ENCODE data around the gene DLEC1. TPM values are rescaled to one million over a fixed set of nuclear protein-coding genes. Genes with fewer than 3 reads are reported as not detected.

Gene DLEC1
- total and polyA plus RNA-seq, 2 donors (not counting 1 experiment from before 2014, with no cell fraction given): under 0.01 to 0.02 TPM

- no peaks in the 10 kb centered on the region for H4K20me1 ChIP-seq (ENCODE audit: control insufficient read depth, extremely low read depth, insufficient read depth, low read length)
- TF ChIP-seq CTCF (conservative IDR thresholded peaks at IDR 0.05 in 1 of 2, IDR thresholded peaks at IDR 0.05 in 1 of 2; ENCODE audit: low read depth in 1 of 2, low read length in 2 of 2) (no peak), EZH2 (IDR thresholded peaks at IDR 0.05; ENCODE audit: low read length, missing control alignments) (no peak)
Observed at GRCh38 chr3:38002940-38003339, 36.1 kb upstream of the DLEC1 start.

GRCh38 chr3:38003371-38003816 lies 35.6 kb upstream of the DLEC1 start:
- DNase-seq (ENCODE audit: low read depth in 2 of 2): peak; percentile 23 to 28
- peaks cover 3% of the 10 kb centered on the region for H3K4me1 ChIP-seq (ENCODE audit: control insufficient read depth, extremely low read depth, insufficient read depth, low read length)
- no peak overlapping the region for H3K4me3 ChIP-seq (replicated peaks in 1 of 4; ENCODE audit: control extremely low read depth in 1 of 4, insufficient read depth in 1 of 4, low read depth in 3 of 4, low read length in 4 of 4)
- peaks cover 8% of the 10 kb centered on the region for H3K36me3 ChIP-seq (ENCODE audit: control insufficient read depth, insufficient read depth, low read length)
- no peak for TF ChIP-seq EZH2 (IDR thresholded peaks at IDR 0.05; ENCODE audit: low read length, missing control alignments)
- TF ChIP-seq CTCF (conservative IDR thresholded peaks at IDR 0.05 in 1 of 2, IDR thresholded peaks at IDR 0.05 in 1 of 2; ENCODE audit: low read depth in 1 of 2, low read length in 2 of 2): peak; percentile 80 to 84
- no peaks in the 10 kb centered on the region for H4K20me1 ChIP-seq (ENCODE audit: control insufficient read depth, extremely low read depth, insufficient read depth, low read length)
- no peaks in the 10 kb centered on the region for H3K79me2 ChIP-seq (ENCODE audit: control insufficient read depth, insufficient read depth, low read length)
- H3K9ac ChIP-seq (ENCODE audit: insufficient read depth, low read length): no peak overlapping the region
- no peaks in the 10 kb centered on the region for H3K9me3 ChIP-seq (ENCODE audit: control insufficient read depth, insufficient read depth, low read depth, low read length)
- no peak overlapping the region for H3K27ac ChIP-seq (ENCODE audit: insufficient read depth, low read length)
- H3K27me3 ChIP-seq (ENCODE audit: control insufficient read depth, insufficient read depth, low read length): no peaks in the 10 kb centered on the region
- no peak overlapping the region for H2AFZ ChIP-seq (ENCODE audit: low read length)
- H3K4me2 ChIP-seq (ENCODE audit: extremely low read depth, insufficient read depth, low read length): no peak overlapping the region

More at GRCh38 chr3:38002940-38003339, 36.1 kb upstream of the DLEC1 start:
- Histone ChIP-seq H3K4me3 (replicated peaks in 1 of 4; ENCODE audit: control extremely low read depth in 1 of 4, insufficient read depth in 1 of 4, low read depth in 3 of 4, low read length in 4 of 4) (no peak overlapping the region), H3K27ac (ENCODE audit: insufficient read depth, low read length) (no peak overlapping the region), H3K4me1 (ENCODE audit: control insufficient read depth, extremely low read depth, insufficient read depth, low read length) (peaks cover 7% of the 10 kb centered on the region), H3K27me3 (ENCODE audit: control insufficient read depth, insufficient read depth, low read length) (no peaks in the 10 kb centered on the region), H3K9ac (ENCODE audit: insufficient read depth, low read length) (no peak overlapping the region), H3K79me2 (ENCODE audit: control insufficient read depth, insufficient read depth, low read length) (no peaks in the 10 kb centered on the region), H3K9me3 (ENCODE audit: control insufficient read depth, insufficient read depth, low read depth, low read length) (no peaks in the 10 kb centered on the region), H3K4me2 (ENCODE audit: extremely low read depth, insufficient read depth, low read length) (no peak overlapping the region), H3K36me3 (ENCODE audit: control insufficient read depth, insufficient read depth, low read length) (peaks cover 8% of the 10 kb centered on the region), H2AFZ (ENCODE audit: low read length) (no peak overlapping the region)
- no peak for DNase-seq (ENCODE audit: low read depth in 2 of 2)

DNA sequence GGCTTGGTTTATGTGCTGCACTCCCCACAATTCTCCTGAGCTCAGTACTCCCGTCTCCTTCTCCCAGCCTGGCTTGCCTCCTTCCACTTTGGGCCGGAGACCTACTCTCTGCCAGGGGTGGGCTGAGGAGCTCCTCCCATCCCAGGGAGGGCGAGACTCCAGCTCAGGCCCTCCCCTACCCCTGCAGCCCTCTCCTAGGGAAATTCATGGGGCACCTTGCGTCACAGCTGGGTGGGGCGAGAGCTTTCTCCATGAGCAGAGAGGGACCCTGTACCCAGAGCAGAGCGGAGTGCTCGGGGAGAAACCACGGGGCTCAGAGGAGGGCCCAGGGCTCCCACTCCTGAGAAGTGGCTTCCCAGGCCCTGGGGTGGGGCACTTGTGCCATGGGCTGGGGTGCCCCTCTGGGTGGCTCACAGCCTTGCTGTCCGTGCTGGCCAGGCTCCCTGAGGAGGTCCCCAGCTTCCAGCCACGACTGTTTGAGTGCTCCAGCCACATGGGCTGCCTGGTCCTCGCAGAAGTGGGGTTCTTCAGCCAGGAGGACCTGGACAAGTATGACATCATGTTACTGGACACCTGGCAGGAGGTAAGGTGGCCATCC lies 35.1 kb upstream of the DLEC1 start:
- no peaks in the 10 kb centered on the region for H4K20me1 ChIP-seq (ENCODE audit: control insufficient read depth, extremely low read depth, insufficient read depth, low read length)
- no peaks in the 10 kb centered on the region for H3K4me1 ChIP-seq (ENCODE audit: control insufficient read depth, extremely low read depth, insufficient read depth, low read length)
- DNase-seq (ENCODE audit: low read depth in 2 of 2): no peak
- TF ChIP-seq CTCF (conservative IDR thresholded peaks at IDR 0.05 in 1 of 2, IDR thresholded peaks at IDR 0.05 in 1 of 2; ENCODE audit: low read depth in 1 of 2, low read length in 2 of 2) (no peak), EZH2 (IDR thresholded peaks at IDR 0.05; ENCODE audit: low read length, missing control alignments) (no peak)
- no peaks in the 10 kb centered on the region for H3K79me2 ChIP-seq (ENCODE audit: control insufficient read depth, insufficient read depth, low read length)
- no peak overlapping the region for H2AFZ ChIP-seq (ENCODE audit: low read length)
- H3K9ac ChIP-seq (ENCODE audit: insufficient read depth, low read length): no peak overlapping the region
- H3K4me2 ChIP-seq (ENCODE audit: extremely low read depth, insufficient read depth, low read length): no peak overlapping the region
- no peaks in the 10 kb centered on the region for H3K9me3 ChIP-seq (ENCODE audit: control insufficient read depth, insufficient read depth, low read depth, low read length)
- H3K36me3 ChIP-seq (ENCODE audit: control insufficient read depth, insufficient read depth, low read length): peaks cover 8% of the 10 kb centered on the region
- H3K27me3 ChIP-seq (ENCODE audit: control insufficient read depth, insufficient read depth, low read length): no peaks in the 10 kb centered on the region
- no peak overlapping the region for H3K4me3 ChIP-seq (replicated peaks in 1 of 4; ENCODE audit: control extremely low read depth in 1 of 4, insufficient read depth in 1 of 4, low read depth in 3 of 4, low read length in 4 of 4)
- H3K27ac ChIP-seq (ENCODE audit: insufficient read depth, low read length): no peak overlapping the region
